HG02610 (cell line): ENCODE measurements around the gene PRSS3.
A peak's percentile ranks its signal among the peaks of the same experiment; 100 is the strongest.
"Not testable (repeated sequence)": the region's sequence is repeated elsewhere in the genome, so short reads cannot be mapped to it uniquely, and the experiment has no call there.

Experiments used
- ATAC-seq: cut with Tn5 transposase; IDR thresholded peaks from one replicate; pipeline ENCODE4 v1.9.1; 2021; ENCODE audit warnings: mild to moderate bottlenecking, moderate library complexity; ENCODE audit not compliant: unreplicated experiment

Gene PRSS3

DNA sequence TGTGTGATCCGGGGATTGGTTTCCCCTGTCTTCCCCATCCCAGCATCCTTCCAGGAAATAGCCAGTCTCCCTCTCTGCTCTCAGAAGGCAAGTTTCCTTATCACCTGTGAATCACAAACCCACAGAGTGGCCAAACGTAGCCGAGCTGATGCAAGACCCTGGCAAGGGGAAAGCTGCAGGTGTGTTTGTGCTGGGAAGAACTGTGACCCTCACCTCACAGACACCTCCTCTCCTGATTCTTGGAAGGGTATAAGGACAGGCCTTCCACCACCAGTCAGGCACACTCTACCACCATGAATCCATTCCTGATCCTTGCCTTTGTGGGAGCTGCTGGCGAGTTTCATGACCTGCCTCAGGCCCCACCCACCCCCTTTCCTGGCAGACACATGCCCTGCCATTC, at the start of gene PRSS3:
TSS of gene PRSS3 (plus strand) at position 281 of the 400 bp plus-strand sequence. CDS start at position 294, 13 bp downstream.
- no peak for ATAC-seq

DNA sequence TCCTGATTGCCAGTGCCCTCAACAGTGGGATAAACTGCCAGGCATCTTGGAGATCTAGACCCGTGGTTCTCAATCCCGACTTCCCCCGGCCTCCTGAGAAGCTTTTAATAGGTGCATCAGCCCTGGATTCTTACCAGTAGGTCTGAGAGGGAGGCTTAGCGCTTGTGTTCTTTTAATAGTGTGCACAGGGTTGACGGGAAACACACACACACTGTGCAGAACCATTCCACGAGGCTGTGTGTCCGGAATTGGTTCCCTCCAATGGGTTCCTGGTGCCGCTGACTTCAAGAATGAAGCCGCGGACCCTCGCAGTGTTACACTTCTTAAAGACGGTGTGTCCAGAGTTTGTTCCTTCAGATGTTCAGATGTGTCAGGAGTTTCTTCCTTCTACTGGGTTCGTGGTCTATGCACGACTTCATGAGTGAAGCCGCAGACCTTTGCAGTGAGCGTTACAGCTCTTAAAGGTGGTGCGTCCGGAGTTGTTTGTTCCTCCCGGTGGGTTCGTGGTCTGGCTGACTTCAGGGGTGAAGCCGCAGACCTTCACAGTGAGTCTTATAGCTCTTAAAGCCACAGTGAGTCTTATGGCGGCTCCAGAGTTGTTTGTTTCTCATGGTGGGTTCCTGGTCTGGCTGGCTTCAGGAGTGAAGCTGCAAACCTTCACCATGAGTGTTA, 46.6 kb upstream of the PRSS3 start:
- no peak for ATAC-seq

DNA sequence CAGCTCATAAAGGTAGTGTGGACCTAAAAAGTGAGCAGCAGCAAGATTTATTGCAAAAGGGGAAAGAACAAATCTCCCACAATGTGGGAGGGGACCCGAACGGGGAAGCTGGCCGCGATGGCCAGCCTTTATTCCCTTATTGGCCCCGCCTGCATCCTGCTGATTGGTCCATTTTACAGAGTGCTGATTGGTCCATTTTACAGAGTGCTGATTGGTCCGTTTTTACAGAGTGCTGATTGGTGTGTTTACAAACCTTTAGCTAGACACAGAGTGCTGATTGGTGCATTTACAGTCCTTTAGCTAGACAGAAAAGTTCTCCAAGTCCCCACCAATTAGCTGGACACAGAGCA, 46.1 kb upstream of the PRSS3 start:
- ATAC-seq: not testable (repeated sequence)

DNA sequence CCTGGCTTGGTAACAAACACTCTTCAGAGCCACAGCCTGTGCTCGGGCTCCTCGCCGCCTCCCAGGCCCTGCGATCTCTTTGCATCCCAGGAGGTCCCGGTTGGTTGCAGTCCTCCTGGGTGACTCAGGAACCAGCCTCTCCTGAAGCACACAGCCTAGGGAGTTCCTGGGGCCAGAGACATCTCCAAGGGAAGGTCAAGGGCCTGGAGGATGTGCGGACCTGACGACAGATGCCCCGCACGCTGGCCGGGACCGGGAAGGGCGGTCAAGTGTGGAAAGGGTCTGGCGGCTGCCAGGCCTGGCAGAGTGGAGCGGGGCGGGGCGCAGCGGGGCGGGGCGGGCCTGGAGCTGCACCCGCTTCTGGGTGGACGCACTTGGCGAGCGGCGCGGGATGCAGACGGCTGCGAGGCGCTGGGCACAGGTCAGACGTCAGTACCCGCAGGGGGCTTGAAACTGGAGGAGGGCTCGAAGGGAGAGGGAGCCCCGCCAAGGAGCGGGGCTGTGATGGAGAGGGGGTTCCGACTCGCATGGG, 45.0 kb upstream of the PRSS3 start:
- no peak for ATAC-seq

DNA sequence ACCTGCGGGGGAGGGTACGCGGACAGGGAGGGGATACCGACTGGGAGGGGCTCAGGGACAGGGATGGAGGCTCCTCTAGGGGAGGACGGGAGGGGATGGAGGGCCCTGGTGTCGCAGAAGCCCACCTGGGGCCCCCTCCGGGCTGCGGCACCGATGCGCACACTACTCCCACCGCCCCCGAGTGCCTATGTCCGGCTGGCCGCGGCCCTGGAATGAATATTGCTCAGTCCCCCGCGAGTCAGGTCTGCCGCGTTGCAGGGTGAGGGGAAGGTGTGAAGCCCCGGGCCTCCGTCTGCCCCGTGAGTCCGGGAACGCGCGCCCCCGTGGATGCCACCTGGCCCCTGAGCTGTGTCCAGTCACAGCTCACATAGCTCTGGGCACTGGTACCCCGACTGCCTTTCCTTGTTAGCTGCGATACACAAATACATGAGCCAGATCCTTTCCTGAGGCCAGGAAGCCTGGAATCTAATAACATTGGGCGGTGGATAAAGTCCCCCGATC, 44.5 kb upstream of the PRSS3 start:
- no peak for ATAC-seq

DNA sequence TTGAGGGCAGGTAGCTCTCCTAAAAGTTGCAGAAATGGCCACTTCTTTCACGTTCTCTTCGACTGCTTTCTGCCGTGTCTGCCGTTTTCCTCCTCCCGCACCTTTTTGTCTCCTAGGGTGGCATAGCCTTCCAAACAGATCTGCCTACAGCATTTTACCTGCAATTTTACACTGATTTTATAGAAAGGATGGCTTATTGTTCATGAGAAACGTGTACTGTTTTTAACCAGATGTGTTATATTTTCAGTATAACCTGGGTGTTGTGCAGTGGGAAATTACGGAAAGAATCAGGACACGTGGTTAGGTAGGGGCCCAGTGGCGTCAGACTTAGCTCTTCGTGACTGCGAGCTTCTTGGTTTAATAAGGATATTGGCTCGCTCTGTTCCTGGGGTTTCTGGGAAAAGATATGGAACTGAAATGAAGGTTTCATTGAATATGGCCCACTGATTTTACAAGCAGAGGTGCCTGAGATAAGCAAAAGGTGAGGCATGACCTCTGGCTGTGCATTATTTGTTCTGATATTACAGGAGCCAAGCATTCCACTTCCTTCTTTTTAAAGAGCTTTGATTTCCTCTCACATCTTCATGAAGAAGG, 43.7 kb upstream of the PRSS3 start:
- no peak for ATAC-seq

DNA sequence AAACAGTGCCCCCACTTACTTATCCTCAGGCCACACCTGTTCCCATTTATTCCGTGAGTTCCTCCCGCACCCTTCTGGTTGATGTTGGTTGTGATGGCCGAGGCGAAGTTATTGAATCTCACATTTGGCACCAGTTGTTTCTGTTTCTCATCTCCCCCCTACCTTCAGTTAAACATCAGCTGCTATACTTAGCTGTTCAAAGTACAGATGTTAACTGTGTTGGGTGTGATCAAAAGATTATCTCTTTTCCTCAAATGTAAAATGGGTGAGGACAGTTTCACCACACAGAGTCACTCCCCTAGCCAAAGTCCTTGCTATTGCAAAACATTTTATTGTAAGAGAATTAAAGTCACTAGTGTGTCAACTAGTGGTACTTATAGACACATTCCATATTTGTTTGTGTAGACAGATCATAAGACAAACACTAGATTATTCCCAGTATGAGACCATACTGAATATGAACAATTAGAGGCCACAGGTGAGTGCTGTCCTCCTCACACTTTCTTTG, 43.2 kb upstream of the PRSS3 start:
- no peak for ATAC-seq

DNA sequence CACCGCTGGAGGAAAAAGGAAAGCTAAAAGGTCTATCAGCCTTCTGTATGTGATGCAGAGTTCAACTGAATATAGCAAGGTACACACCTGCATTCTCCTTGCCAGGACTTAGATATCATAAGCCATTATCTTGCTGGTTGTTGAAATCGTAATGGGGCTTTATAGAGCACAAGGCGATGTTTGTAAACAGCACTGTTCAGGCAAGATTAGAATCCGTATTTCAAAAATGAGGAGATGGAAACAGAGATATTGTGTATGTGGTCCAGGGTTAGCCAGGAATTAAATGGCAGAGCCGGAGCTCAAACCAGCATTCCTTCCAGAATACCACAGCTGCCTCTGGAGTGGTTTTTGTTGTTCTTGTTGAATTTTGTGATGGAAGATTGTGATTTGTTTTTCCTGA, 42.6 kb upstream of the PRSS3 start:
- ATAC-seq: not testable (repeated sequence)

DNA sequence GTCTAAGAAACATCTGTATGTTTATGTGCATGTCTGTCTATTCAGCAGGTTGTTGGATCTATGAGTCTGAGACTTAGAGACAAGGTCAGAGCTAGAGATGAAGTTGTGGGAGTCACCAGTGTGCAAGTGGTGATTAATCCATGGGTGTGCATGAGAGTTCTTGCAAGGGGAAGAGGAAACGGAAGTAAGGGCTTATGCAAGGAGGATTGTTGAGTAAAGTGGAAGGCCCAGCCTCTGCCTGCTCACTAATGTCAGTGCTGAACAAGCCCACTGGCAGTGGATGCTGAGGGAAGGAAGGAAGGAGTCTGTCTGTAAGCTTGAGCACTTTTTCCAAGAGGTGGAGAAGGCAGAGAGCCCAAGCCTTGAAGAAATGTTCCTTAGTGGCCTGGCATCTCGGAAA, 35.7 kb upstream of the PRSS3 start:
- not testable (repeated sequence) for ATAC-seq

DNA sequence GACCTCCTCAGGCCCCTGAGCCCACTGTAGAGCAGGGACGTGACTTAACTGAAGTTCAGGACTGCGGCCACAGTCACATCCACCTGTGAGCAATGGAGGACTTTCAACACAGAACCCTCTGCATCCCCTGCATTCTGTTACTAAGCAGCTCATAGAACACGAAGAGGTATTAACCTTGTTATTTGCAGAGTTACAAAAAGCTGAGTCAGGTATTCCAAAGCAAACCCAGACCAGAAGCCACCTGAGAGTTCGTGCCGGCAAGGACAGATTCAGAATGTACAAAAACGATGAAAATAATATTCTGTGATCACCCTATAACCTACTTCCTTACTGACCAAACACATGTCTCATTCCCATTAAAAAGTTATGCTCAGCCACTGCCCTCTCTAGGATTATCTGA, 33.0 kb upstream of the PRSS3 start:
- ATAC-seq: no peak

DNA sequence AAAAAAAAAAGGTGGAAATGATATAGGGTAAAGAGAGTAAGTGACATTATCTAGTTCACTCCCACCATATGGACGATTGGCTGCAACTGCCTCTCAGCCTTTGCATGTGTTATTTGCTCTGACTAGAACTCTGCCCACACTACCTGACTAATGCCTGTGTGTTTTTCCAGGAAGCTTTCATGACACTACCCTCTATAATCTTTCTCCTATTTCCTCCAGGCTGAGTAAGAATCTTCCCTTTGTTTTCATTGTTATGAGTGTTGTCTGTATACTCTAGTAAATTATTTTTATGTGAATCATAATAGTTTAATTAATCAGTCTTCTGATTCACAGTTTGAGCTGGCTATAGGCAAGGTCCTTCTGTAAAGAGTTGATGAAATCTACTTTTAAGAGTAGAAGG, 31.7 kb upstream of the PRSS3 start:
- ATAC-seq: not testable (repeated sequence)

DNA sequence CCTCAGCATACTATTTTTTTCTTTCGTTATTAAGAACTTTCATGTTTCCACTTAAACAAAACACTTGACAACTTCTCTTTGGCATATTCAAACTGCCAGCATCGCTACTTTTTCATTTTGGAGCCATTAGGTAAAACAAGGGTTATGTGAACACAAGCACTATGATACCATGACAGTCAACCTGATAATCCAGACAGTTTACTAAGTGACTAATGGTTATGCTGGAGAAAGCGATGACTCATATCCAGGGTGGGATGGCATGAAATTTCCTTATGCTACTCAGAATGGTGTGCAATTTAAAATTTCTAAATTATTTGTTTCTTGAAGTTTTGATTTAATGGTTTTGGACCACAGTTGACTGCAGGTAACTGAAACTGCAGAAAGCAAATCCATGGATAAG, 29.9 kb upstream of the PRSS3 start:
- ATAC-seq: no peak

DNA sequence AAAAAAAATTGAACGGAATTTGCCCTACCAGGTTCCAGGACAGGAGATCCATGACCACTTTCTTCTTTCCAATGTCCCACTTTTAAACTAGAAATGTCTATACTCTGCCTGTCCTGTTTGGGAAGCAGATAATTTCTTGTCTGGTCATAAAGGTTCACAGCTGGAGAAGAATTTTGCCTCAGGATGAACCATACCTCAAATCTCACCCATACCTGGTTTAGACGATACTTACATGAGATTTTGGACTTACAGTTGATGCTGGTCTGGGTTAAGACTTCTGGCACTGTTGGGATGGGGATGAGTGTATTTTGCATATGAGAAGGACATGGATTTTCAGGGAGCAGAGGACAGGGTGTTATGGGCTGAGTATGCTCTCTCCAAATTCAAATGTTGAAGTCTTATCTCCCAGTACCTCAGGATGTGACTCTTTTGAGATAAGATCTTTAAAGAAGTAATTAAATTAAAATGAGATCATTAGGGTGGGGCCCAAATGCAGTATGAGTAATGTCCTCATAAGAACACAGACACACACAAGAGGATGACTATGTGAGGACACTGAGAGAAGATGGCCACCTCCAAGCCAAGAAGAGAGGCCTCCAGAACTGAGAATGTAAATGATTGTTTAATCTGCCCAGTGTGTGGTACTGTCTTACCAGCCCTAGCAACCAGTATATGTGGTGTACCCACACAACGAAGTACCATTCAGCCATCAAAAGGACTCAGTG, 25.0 kb upstream of the PRSS3 start:
- ATAC-seq: not testable (repeated sequence)

DNA sequence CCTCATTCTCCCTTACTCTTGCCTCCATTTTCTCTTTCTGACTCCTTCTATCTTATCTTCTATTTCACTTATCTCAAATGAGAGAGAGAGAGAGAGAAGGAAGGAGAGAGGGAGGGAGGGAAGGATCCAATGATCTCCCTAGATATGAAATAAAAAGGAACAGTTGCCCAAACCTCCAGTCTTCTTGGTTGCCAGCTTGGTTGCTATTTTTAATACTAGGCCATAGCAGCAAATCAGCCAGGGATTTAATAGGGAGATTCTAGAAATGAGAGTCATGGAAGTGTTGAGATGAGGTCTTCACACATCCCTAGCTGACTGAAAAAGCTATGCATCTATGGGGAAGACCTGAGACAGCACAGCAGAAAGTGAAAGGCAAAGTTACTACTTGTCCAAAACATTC, 22.2 kb upstream of the PRSS3 start:
- not testable (repeated sequence) for ATAC-seq

DNA sequence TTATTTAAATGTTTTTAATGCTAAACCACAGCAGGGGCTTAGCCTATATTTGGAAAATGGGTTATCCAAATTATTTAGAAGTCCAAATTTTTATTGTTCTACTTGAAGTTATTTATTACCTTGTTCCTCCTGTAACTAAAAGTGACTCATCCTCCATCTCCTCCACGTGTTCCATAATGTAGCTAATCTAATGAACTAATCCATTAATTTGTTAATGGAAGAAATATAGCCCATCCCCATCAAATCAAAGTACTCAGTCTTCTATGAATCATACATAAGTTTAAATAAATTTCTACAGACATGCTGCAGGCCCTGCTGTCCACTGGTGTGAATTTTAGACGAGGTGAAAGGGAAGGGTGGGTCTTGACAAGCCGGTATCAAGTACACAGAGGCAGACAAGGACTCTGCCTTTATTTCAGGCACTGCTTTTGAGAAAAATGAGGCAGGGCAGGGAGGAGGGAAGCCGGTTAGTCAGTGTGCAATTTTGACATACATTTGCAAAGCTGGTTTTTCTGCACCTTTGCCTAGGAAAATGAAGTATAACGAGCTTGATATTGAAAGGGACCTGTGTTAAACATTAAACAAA, 21.2 kb upstream of the PRSS3 start:
- not testable (repeated sequence) for ATAC-seq

DNA sequence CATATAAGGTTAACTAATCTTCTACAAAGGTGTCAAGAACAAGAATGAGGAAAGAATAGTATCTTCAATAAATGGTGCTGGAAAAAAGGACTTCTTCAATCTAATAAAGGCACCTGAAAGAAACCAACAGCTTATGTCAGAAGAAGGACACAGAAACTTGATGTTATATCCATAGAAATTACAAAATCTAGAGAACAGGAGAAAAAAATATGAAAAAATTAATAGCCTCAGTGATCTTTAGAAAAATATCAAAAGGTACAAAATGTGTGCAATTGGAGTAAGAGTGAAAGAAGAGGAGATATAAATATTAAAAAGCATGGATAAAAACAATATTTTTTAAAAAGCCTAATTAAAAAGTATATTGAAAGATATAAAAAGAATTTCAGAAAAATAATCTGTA, 18.8 kb upstream of the PRSS3 start:
- ATAC-seq: no peak

DNA sequence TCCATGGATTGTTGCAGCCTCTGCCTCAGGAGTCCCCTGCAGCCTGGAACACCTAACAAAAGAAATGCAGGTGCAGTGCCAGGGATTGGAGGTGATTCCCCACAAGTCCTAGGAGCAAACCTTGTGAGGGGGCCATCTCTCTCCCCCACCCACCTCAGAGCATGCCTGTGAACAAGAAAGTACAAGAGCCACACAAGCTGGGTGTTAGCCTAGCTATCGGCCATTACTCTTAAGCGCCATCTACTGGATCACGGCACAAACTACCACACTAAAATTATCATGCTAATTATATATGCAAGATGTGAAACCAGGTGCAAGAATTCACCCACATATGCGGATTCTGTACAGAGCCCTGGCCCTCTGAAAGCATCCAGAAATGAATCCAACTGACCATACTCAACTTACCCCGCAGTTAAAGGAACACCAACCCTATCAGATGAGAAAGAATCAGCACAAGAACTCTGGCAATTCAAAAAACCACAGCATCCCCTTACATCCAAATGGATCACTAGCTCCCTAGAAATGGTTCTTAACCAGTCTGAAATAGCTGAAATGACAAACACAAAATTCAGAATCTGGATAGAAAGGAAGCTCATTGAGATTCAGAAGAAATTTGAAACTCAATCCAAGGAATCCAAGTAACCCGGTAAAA, 16.5 kb upstream of the PRSS3 start:
- ATAC-seq: peak; percentile 58

DNA sequence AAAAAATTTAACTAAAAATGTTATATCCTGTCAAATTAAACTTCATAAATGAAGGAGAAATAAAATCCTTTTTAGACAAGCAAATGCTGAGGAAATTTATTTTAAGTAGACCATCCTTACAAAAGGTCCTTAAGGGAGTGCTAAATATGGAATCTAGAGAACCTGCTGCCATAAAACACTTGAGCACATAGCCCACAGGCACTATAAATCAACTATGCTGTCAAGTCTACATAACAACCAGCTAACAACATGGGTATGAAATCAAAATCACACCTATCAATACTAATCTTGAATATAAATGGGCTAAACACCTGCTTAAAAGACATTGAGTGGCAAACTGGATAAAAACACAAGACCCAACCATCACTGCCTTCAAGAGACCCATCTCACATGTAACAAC, 15.1 kb upstream of the PRSS3 start:
- no peak for ATAC-seq

DNA sequence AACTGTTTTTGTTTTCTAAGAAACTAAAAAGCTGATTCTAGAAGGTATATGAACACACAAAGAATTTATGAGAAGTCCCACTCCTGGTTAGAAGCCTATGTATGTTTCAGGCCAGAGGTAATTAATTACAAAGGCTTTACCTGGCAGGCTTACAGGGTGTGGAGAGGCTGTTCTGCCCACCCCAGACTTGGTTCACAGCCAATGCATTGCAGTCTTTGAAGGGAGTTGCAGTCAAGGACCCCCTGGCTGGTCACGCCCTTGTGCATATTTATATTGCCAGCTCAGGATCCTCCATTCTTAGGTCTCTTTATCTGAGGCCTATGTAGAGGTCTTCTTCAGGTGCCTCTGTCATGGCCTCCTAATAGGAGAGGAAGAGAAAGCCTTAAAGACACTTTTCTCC, 13.6 kb upstream of the PRSS3 start:
- no peak for ATAC-seq

DNA sequence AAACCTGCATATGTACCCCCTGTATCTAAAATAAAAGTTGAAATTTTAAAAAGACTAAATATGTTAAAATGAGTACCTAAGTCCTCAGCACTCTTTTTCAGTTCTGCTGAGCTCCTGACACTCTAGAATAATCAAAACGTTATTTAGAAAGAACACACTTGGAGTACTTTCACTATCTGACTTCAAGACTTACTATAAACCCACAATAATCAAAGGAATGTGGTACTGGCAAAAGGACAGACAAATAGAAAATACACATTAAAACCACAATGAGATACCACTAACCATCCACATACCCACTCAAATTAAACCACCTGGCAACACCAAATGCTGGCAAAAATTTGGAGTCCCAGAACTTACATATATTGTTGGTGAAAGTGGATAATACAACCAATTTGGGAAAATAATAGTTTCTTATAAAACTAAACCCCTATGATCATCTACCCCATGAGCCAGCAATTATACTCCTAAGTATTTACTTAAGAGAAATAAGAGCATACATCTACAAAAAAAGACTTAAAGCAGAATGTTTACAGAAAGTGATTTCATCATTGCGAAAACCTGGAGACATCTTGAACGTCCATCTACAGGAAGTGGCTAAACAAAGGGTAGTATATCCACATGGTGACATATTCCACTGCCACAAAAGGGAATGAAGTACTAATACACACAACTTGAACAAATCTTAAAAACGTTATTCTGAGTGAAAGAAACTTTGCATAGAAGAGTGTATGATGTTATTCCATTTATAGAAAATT, 12.8 kb upstream of the PRSS3 start:
- ATAC-seq: no peak
